K562 (cell line): Measurements from ENCODE around the gene WNT8A.

Source experiments
- CREB1 ChIP-seq, 2 experiments: sonication (generic) in 1 of 2; formaldehyde crosslinking in 1 of 2; IDR thresholded peaks; 2 replicates each; pipeline versions ENCODE4 v1.6.1 to v1.8.0; 2012 to 2022; ENCODE audit warnings: inconsistent platforms in 1 of 2, mild to moderate bottlenecking in 1 of 2, missing genetic modification reagents in 1 of 2, moderate library complexity in 1 of 2
- PHB ChIP-seq: fragments of 250-450 bp; sonication (Bioruptor Pico); IDR thresholded peaks from 2 replicates; pipeline ENCODE4 v1.5.0; 2021
- POLR2AphosphoS5 ChIP-seq: IDR thresholded peaks from 2 replicates; pipeline ENCODE4 v1.6.1; 2011; ENCODE audit warnings: mild to moderate bottlenecking, low read depth, low read length, moderate library complexity; ENCODE audit not compliant: control insufficient read depth, insufficient read depth
- TF ChIP-seq, protein P1 (sequence below), 3 experiments: IDR thresholded peaks in 2 of 3; conservative IDR thresholded peaks in 1 of 3; 2 replicates each; pipeline ENCODE4 v1.5.1; 2011 to 2012; ENCODE audit warnings: low read length in 3 of 3, mild to moderate bottlenecking in 3 of 3, control low read depth in 2 of 3, improper control_type of control experiment in 1 of 3, inconsistent platforms in 1 of 3, low read depth in 1 of 3, mixed read lengths in 1 of 3, moderate library complexity in 1 of 3; ENCODE audit not compliant: insufficient read depth in 2 of 3
- TF ChIP-seq, protein P2 (sequence below): fragments of 250-450 bp; sonication (Bioruptor Pico); IDR thresholded peaks from 2 replicates; pipeline ENCODE4 v1.4.0; 2020; ENCODE audit warnings: mild to moderate bottlenecking

GRCh38 chr5:138078006-138078643 is 5.7 kb upstream of the WNT8A start:
- TF ChIP-seq, protein P1, sequence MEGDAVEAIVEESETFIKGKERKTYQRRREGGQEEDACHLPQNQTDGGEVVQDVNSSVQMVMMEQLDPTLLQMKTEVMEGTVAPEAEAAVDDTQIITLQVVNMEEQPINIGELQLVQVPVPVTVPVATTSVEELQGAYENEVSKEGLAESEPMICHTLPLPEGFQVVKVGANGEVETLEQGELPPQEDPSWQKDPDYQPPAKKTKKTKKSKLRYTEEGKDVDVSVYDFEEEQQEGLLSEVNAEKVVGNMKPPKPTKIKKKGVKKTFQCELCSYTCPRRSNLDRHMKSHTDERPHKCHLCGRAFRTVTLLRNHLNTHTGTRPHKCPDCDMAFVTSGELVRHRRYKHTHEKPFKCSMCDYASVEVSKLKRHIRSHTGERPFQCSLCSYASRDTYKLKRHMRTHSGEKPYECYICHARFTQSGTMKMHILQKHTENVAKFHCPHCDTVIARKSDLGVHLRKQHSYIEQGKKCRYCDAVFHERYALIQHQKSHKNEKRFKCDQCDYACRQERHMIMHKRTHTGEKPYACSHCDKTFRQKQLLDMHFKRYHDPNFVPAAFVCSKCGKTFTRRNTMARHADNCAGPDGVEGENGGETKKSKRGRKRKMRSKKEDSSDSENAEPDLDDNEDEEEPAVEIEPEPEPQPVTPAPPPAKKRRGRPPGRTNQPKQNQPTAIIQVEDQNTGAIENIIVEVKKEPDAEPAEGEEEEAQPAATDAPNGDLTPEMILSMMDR (IDR thresholded peaks at IDR 0.05 in 2 of 3, conservative IDR thresholded peaks at IDR 0.05 in 1 of 3; ENCODE audit: insufficient read depth in 2 of 3, low read depth in 1 of 3, low read length in 3 of 3), result no peak
- TF ChIP-seq, protein P2, sequence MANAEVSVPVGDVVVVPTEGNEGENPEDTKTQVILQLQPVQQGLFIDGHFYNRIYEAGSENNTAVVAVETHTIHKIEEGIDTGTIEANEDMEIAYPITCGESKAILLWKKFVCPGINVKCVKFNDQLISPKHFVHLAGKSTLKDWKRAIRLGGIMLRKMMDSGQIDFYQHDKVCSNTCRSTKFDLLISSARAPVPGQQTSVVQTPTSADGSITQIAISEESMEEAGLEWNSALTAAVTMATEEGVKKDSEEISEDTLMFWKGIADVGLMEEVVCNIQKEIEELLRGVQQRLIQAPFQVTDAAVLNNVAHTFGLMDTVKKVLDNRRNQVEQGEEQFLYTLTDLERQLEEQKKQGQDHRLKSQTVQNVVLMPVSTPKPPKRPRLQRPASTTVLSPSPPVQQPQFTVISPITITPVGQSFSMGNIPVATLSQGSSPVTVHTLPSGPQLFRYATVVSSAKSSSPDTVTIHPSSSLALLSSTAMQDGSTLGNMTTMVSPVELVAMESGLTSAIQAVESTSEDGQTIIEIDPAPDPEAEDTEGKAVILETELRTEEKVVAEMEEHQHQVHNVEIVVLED, result no peak
- no peak for TF ChIP-seq POLR2AphosphoS5
- TF ChIP-seq CREB1 (IDR thresholded peaks at IDR 0.05), result no peak
- no peak for TF ChIP-seq CREB1 (CRISPR knock-in tag; IDR thresholded peaks at IDR 0.05)
- TF ChIP-seq PHB, result no peak
